ENCODE data around the gene PRKCH.

The PRKCH gene

GRCh38 chr14:61368114-61368710 is 46.8 kb downstream of the PRKCH start:
- Histone ChIP-seq H3K4me1 (ENCODE audit: control insufficient read depth, insufficient read depth, low read length) (peaks cover 5% of the 10 kb centered on the region), H3K36me3 (ENCODE audit: control insufficient read depth in 2 of 2, insufficient read depth in 1 of 2, low read length in 2 of 2) (no peaks in the 10 kb centered on the region), H3K4me3 (ENCODE audit: low read depth, low read length) (no peak overlapping the region), H3K9me3 (ENCODE audit: control insufficient read depth, insufficient read depth, low read depth, low read length) (no peaks in the 10 kb centered on the region), H3K27ac (ENCODE audit: extremely low read depth, low read depth, low read length) (no peak overlapping the region)
- TF ChIP-seq ZBTB17 (tag by site-specific recombination; IDR thresholded peaks at IDR 0.05) = 0 out of 2 replicates have a peak, but pooled peaks have one; percentile 23
- no peak for TF ChIP-seq ZBTB49 (tag by site-specific recombination; IDR thresholded peaks at IDR 0.05; ENCODE audit: low read depth)
- TF ChIP-seq HOXA7 (CRISPR knock-in tag; IDR thresholded peaks at IDR 0.05; ENCODE audit: borderline replicate concordance) = no peak
- no peak for TF ChIP-seq RBAK (tag by site-specific recombination; IDR thresholded peaks at IDR 0.05)
- TF ChIP-seq HOXC10 (CRISPR knock-in tag; IDR thresholded peaks at IDR 0.05) = no peak
- TF ChIP-seq SP3 (tag by site-specific recombination; IDR thresholded peaks at IDR 0.05) = no peak
- peak; percentile 51 for TF ChIP-seq ZNF600 (tag by site-specific recombination; IDR thresholded peaks at IDR 0.05)
- TF ChIP-seq ZNF112 (tag by site-specific recombination; IDR thresholded peaks at IDR 0.05) = no peak
- TF ChIP-seq WT1 (tag by site-specific recombination; IDR thresholded peaks at IDR 0.05) = no peak
- CTCF ChIA-PET = interaction anchor here (1.0 kb wide), 1 partner anchor 99 kb away, joined by 3 read pairs; no protein-coding TSS in a partner anchor
- POLR2A ChIA-PET = no interaction called here

DNA sequence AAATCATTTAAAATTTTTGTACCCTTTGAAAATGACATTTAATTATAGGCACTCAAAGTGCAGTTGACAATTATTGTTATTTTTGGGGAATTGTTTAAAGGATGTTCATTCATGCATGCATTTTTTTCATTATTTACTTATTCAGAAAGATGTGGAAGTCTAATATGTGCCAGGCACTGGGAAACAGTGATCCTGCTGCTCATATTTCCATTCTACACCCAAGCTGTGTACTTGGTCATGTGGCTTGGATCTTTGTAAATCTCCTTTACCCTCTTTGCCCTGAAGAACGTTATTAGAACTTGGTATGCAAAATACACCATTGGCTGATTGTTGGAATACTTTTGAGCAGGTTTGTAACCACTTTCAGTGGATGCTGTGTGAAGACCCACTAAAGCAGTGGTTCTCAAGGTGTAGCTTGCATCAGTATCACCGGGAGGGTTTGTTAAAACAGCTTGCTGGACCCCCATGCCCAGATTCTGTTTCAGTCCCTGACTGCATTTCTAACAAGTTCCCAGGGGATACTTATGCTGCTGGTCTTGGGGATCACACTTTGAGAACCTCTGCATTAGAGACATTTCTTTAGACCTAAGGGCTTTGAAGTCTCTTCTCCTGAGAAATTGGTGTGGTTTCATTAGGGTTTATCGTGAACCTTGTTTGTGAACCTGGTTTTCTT is 47.5 kb downstream of the PRKCH start:
- CTCF ChIA-PET = interaction anchor here (1.0 kb wide), 1 partner anchor 100 kb away, joined by 3 read pairs; no protein-coding TSS in a partner anchor
- Histone ChIP-seq H3K9me3 (ENCODE audit: control insufficient read depth, insufficient read depth, low read depth, low read length) (no peaks in the 10 kb centered on the region), H3K4me1 (ENCODE audit: control insufficient read depth, insufficient read depth, low read length) (peaks cover 5% of the 10 kb centered on the region), H3K36me3 (ENCODE audit: control insufficient read depth in 2 of 2, insufficient read depth in 1 of 2, low read length in 2 of 2) (no peaks in the 10 kb centered on the region), H3K4me3 (ENCODE audit: low read depth, low read length) (no peak overlapping the region), H3K27ac (ENCODE audit: extremely low read depth, low read depth, low read length) (no peak overlapping the region)
- TF ChIP-seq ZBTB6 (tag by site-specific recombination; IDR thresholded peaks at IDR 0.05) = no peak
- TF ChIP-seq, protein P1, sequence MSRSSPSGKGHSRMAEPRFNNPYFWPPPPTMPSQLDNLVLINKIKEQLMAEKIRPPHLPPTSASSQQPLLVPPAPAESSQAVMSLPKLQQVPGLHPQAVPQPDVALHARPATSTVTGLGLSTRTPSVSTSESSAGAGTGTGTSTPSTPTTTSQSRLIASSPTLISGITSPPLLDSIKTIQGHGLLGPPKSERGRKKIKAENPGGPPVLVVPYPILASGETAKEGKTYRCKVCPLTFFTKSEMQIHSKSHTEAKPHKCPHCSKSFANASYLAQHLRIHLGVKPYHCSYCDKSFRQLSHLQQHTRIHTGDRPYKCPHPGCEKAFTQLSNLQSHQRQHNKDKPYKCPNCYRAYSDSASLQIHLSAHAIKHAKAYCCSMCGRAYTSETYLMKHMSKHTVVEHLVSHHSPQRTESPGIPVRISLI (tag by site-specific recombination; IDR thresholded peaks at IDR 0.05) = no peak
- TF ChIP-seq, protein P2, sequence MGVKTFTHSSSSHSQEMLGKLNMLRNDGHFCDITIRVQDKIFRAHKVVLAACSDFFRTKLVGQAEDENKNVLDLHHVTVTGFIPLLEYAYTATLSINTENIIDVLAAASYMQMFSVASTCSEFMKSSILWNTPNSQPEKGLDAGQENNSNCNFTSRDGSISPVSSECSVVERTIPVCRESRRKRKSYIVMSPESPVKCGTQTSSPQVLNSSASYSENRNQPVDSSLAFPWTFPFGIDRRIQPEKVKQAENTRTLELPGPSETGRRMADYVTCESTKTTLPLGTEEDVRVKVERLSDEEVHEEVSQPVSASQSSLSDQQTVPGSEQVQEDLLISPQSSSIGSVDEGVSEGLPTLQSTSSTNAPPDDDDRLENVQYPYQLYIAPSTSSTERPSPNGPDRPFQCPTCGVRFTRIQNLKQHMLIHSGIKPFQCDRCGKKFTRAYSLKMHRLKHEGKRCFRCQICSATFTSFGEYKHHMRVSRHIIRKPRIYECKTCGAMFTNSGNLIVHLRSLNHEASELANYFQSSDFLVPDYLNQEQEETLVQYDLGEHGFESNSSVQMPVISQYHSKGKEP (tag by site-specific recombination; IDR thresholded peaks at IDR 0.05) = peak; percentile 29; the same call in 1 of the 2 replicates
- POLR2A ChIA-PET = no interaction called here

DNA sequence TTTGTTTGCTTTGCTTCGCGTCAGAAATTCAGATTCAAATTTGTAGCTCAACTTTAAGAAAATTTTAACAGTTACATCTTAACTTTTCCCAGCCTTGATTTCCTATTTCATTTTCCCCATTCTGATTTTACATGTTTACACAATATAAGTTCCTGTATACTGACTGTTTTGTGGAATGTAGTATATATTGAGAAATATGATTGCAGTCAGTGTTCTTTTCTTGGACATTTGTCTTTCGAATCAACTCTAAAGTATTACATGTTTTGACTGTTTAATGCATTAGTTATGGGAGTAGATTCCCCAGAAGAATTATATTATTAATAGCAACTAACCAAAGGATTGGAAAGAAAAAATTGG is 48.1 kb downstream of the PRKCH start:
- no peaks in the 10 kb centered on the region for H3K9me3 ChIP-seq (ENCODE audit: control insufficient read depth, insufficient read depth, low read depth, low read length)
- ChIA-PET CTCF (interaction anchor here (1.0 kb wide), 1 partner anchor 100 kb away, joined by 3 read pairs; no protein-coding TSS in a partner anchor), POLR2A (no interaction called here)
- H3K4me1 ChIP-seq (ENCODE audit: control insufficient read depth, insufficient read depth, low read length) = peaks cover 5% of the 10 kb centered on the region
- H3K4me3 ChIP-seq (ENCODE audit: low read depth, low read length) = no peak overlapping the region
- H3K36me3 ChIP-seq (ENCODE audit: control insufficient read depth in 2 of 2, insufficient read depth in 1 of 2, low read length in 2 of 2) = no peaks in the 10 kb centered on the region
- H3K27ac ChIP-seq (ENCODE audit: extremely low read depth, low read depth, low read length) = no peak overlapping the region
- TF ChIP-seq ZNF184 (tag by site-specific recombination; IDR thresholded peaks at IDR 0.05) (no peak), ZNF114 (tag by site-specific recombination; IDR thresholded peaks at IDR 0.05) (no peak), ZNF311 (tag by site-specific recombination; IDR thresholded peaks at IDR 0.05; ENCODE audit: borderline replicate concordance) (no peak), AEBP2 (tag by site-specific recombination; IDR thresholded peaks at IDR 0.05; ENCODE audit: borderline replicate concordance) (no peak)
- TF ChIP-seq, protein P3, sequence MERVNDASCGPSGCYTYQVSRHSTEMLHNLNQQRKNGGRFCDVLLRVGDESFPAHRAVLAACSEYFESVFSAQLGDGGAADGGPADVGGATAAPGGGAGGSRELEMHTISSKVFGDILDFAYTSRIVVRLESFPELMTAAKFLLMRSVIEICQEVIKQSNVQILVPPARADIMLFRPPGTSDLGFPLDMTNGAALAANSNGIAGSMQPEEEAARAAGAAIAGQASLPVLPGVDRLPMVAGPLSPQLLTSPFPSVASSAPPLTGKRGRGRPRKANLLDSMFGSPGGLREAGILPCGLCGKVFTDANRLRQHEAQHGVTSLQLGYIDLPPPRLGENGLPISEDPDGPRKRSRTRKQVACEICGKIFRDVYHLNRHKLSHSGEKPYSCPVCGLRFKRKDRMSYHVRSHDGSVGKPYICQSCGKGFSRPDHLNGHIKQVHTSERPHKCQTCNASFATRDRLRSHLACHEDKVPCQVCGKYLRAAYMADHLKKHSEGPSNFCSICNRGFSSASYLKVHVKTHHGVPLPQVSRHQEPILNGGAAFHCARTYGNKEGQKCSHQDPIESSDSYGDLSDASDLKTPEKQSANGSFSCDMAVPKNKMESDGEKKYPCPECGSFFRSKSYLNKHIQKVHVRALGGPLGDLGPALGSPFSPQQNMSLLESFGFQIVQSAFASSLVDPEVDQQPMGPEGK (tag by site-specific recombination; IDR thresholded peaks at IDR 0.05) = no peak
- TF ChIP-seq, protein P4, sequence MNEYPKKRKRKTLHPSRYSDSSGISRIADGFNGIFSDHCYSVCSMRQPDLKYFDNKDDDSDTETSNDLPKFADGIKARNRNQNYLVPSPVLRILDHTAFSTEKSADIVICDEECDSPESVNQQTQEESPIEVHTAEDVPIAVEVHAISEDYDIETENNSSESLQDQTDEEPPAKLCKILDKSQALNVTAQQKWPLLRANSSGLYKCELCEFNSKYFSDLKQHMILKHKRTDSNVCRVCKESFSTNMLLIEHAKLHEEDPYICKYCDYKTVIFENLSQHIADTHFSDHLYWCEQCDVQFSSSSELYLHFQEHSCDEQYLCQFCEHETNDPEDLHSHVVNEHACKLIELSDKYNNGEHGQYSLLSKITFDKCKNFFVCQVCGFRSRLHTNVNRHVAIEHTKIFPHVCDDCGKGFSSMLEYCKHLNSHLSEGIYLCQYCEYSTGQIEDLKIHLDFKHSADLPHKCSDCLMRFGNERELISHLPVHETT (tag by site-specific recombination; IDR thresholded peaks at IDR 0.05) = no peak
